CD4-positive, alpha-beta memory T cell (primary cell): ENCODE measurements around the gene HOXB9. TPM values are rescaled to one million over a fixed set of nuclear protein-coding genes. Genes with fewer than 3 reads are reported as not detected.
A peak's percentile ranks its signal among the peaks of the same experiment; 100 is the strongest.

Source experiments
- CTCF ChIA-PET: fragments of 350-600 bp; sonication (Branson Sonifier 250); formaldehyde crosslinking; loops from one replicate; lab custom pipeline; 2021; ENCODE audit warnings: inconsistent platforms; ENCODE audit not compliant: partially characterized antibody; lab: Charles Lee
- POLR2A ChIA-PET: fragments of 350-600 bp; sonication (Branson Sonifier 250); formaldehyde crosslinking; loops from one replicate; lab custom pipeline; 2021; ENCODE audit not compliant: partially characterized antibody; lab: Charles Lee
- DNase-seq, 5 donors: peaks; one replicate each; pipeline versions ENCODE4 v3.0.0 to v3.0.0-alpha.2; 2020 to 2022; ENCODE audit warnings: mixed read lengths in 1 of 5
- H3K27ac ChIP-seq: one replicate; pipeline ENCODE4 v1.7.0; 2013; ENCODE audit warnings: low read depth, low read length
- H3K27me3 ChIP-seq: 2 replicates; pipeline ENCODE4 v1.7.0; 2013; ENCODE audit warnings: mild to moderate bottlenecking, low read length, moderate library complexity; ENCODE audit not compliant: insufficient read depth
- H3K36me3 ChIP-seq: 2 replicates; pipeline ENCODE4 v1.7.0; 2013; ENCODE audit warnings: mild to moderate bottlenecking, low read length, moderate library complexity; ENCODE audit not compliant: insufficient read depth
- H3K4me1 ChIP-seq: 2 replicates; pipeline ENCODE4 v1.7.0; 2013; ENCODE audit warnings: mild to moderate bottlenecking, low read length, moderate library complexity; ENCODE audit not compliant: insufficient read depth
- H3K4me3 ChIP-seq, 2 donors: one replicate each; pipeline ENCODE4 v1.7.0; 2013; ENCODE audit warnings: low read length in 2 of 2, mild to moderate bottlenecking in 1 of 2
- H3K9me3 ChIP-seq, 2 donors: one replicate each; pipeline ENCODE4 v1.7.0; 2013; ENCODE audit warnings: low read length in 2 of 2, control low read depth in 1 of 2; ENCODE audit not compliant: control insufficient read depth in 1 of 2
- H3K27ac Mint-ChIP-seq, 7 donors: one replicate each; pipeline ENCODE4 v1.8.0; 2020 to 2021; ENCODE audit warnings: mixed read lengths in 7 of 7, mild to moderate bottlenecking in 6 of 7, inconsistent platforms in 3 of 7, moderate library complexity in 3 of 7
- H3K27me3 Mint-ChIP-seq, 2 donors: one replicate each; pipeline ENCODE4 v1.8.0; 2020 to 2021; ENCODE audit warnings: mixed read lengths in 2 of 2
- H3K36me3 Mint-ChIP-seq, 2 donors: one replicate each; pipeline ENCODE4 v1.8.0; 2020 to 2021; ENCODE audit warnings: mixed read lengths in 2 of 2, inconsistent platforms in 1 of 2, mild to moderate bottlenecking in 1 of 2
- H3K4me1 Mint-ChIP-seq, 4 donors: one replicate each; pipeline ENCODE4 v1.8.0; 2020 to 2021; ENCODE audit warnings: mixed read lengths in 4 of 4, mild to moderate bottlenecking in 1 of 4
- H3K4me3 Mint-ChIP-seq, 8 donors: one replicate each; pipeline ENCODE4 v1.8.0; 2020 to 2021; ENCODE audit warnings: mixed read lengths in 8 of 8, mild to moderate bottlenecking in 7 of 8, moderate library complexity in 6 of 8, inconsistent platforms in 3 of 8
- H3K9me3 Mint-ChIP-seq, 8 donors: one replicate each; pipeline ENCODE4 v1.8.0; 2020 to 2021; ENCODE audit warnings: mixed read lengths in 8 of 8, mild to moderate bottlenecking in 5 of 8, inconsistent platforms in 3 of 8, moderate library complexity in 1 of 8
- intact Hi-C: fragments of 100-400 bp; cut with micrococcal nuclease; formaldehyde crosslinking; loops from one replicate; pipeline ENCODE4 v1.15.1; 2023
- polyA plus RNA-seq, 2 donors: library from polyadenylated mRNA; unstranded; fragments of 300-500 nt; fragmentation: Illumina TruSeq; gene quantifications; one replicate each; pipeline ENCODE4 v1.2.3, GENCODE V29; 2021
- total RNA-seq, 2 experiments: library from RNA; stranded (reverse); gene quantifications; one replicate each; pipeline ENCODE4 v1.2.3, GENCODE V29; 2021

HOXB9 gene
- total and polyA plus RNA-seq, 4 experiments from 2014 or later: not detected

DNA sequence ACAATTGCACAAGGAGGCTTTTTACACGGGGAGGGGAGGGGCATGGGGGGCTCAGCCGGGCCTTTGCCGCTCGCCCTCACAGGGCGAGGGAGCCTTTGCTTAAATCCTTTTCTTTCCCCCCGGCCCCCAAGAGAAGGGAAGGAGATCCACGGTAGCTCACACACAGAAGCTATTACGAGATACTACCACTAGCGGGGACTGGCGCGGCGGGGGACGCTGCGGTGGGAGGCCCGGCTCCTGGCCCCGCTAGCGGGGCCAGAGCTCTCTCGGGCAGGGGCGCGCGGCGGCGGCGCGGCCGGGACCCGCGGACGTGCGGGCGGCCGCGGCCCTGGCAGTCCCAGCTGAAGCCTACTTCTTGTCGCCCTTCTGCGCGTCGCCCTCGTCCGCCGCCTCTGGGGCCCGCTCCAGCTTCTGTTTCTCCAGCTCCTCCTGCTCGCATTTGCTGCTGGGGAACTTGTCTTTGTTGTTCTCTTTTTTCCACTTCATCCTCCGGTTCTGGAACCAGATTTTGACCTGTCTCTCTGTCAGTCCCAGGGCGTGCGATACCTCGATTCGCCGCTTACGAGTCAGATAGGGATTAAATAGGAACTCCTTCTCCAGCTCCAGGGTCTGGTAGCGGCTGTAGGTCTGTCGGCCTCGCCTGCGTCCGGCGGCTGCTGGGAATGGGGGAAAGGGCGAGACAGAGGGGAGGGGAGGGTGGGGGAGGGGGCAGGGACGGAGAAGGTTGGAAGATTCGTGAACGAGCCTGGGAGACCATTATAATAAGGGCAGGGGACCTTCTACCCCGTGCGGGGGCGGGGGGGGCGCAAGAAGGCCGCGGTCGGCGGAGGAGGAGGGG lies 13.1 kb downstream of the HOXB9 start:
- Histone ChIP-seq H3K4me3 (peak overlapping the region; percentile 23 to 33), H3K9me3 (no peaks in the 10 kb centered on the region), H3K4me1 (peaks cover 58% of the 10 kb centered on the region), H3K27me3 (peaks cover 71% of the 10 kb centered on the region), H3K36me3 (no peaks in the 10 kb centered on the region), H3K27ac (no peak overlapping the region)
- CTCF ChIA-PET: interaction anchor here (0.6 to 3.9 kb wide), 13 partner anchors 10 to 588 kb away, joined by 3 to 16 read pairs (median 4); no protein-coding TSS in a partner anchor
- Mint-ChIP-seq H3K4me3 (peak overlapping the region; percentile 79 to 93 (median 84)), H3K9me3 (peaks cover 0 to 6% (median 0%) of the 10 kb centered on the region in 8 donors), H3K4me1 (peaks cover 27 to 67% (median 40%) of the 10 kb centered on the region in 4 donors), H3K27ac (peak overlapping the region in 3 of 7 donors; percentile 6 to 85 (median 43)), H3K36me3 (peaks cover 0 to 6% of the 10 kb centered on the region in 2 donors), H3K27me3 (peaks cover 42 to 69% of the 10 kb centered on the region in 2 donors)
- intact Hi-C loops: no loop called here
- POLR2A ChIA-PET: interaction anchor here (0.7 to 1.2 kb wide), 5 partner anchors 11 to 592 kb away, joined by 3 to 5 read pairs (median 3); no protein-coding TSS in a partner anchor
- peak in 4 of 5 donors; percentile 56 to 64 (median 57) for DNase-seq

DNA sequence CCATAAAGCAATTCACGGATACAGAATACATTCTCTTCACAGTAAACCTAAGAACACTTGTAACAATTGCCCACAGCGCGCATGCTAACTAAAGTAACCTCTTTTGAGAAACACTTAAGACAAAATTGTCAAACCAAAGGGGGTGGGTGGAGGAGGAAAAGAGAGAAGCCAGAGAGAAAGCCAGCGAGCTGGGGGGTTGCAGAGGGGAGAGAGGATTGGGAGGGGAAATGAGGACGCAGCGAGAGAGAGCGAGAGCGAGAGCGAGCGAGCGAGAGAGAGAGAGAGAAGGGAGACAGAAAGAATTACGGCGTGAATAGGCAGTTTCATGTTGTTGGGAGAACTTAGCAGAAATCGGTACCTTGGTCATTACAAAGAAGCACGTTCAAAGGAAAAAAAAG lies 13.7 kb downstream of the HOXB9 start:
- peaks cover 0 to 6% of the 10 kb centered on the region in 2 donors for H3K36me3 Mint-ChIP-seq
- intact Hi-C loops: no loop called here
- ChIA-PET CTCF (interaction anchor here (0.6 to 3.9 kb wide), 13 partner anchors 10 to 587 kb away, joined by 3 to 16 read pairs (median 4); no protein-coding TSS in a partner anchor), POLR2A (interaction anchor here (0.7 to 1.2 kb wide), 4 partner anchors 11 to 273 kb away, joined by 3 to 5 read pairs (median 4); no protein-coding TSS in a partner anchor)
- peak overlapping the region in 5 of 7 donors; percentile 1 to 85 (median 37) for H3K27ac Mint-ChIP-seq
- peaks cover 0 to 6% (median 0%) of the 10 kb centered on the region in 8 donors for H3K9me3 Mint-ChIP-seq
- H3K36me3 ChIP-seq: no peaks in the 10 kb centered on the region
- peaks cover 27 to 64% (median 39%) of the 10 kb centered on the region in 4 donors for H3K4me1 Mint-ChIP-seq
- peaks cover 52% of the 10 kb centered on the region for H3K4me1 ChIP-seq
- DNase-seq: peak in 1 of 5 donors; percentile 17
- no peaks in the 10 kb centered on the region for H3K9me3 ChIP-seq
- H3K4me3 ChIP-seq: peak overlapping the region; percentile 23 to 33
- peak overlapping the region; percentile 76 to 93 (median 82) for H3K4me3 Mint-ChIP-seq
- H3K27me3 Mint-ChIP-seq: peaks cover 42 to 70% of the 10 kb centered on the region in 2 donors
- no peak overlapping the region for H3K27ac ChIP-seq
- H3K27me3 ChIP-seq: peaks cover 65% of the 10 kb centered on the region

DNA sequence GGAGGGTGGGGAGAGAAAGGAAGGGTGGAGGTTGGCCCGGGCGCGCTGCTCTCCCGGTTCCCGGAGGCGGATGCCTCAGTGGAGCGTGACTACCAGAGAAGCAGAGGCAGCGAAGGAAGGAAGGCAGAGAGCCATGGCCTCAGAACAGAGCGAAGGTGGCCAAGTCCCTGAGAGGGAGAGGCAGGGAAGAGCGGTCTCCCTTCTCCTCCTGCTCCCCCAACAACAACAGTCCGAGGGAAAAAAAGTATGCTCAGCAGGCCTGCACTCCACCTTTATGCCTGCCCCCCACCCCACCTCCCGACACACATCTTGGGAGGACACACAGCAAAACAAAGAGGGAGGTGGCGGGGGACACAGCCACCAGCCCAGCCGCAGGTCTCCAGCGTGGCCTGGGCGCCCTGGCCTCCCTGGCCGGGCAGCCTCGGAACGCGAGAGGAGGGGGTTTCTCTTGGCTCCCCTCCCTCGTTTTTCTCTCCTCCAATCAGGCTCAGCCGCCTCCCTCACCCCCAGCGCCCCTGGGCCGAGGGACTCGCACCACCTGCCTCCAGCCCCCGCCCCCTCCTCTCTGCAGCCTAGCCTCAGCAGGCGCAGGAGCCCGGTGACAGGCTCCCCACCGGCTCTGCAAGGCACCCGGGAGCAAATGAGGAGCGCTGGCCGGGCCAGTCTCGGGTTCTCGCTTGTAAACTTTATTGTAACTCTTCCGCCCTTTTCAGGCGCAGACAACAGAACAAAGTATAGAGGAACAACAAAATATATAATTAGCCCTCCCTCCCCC lies 14.3 kb downstream of the HOXB9 start:
- Mint-ChIP-seq H3K36me3 (peaks cover 0 to 6% of the 10 kb centered on the region in 2 donors), H3K27ac (peak overlapping the region in 3 of 7 donors; percentile 42 to 69 (median 47)), H3K9me3 (peaks cover 0 to 6% (median 0%) of the 10 kb centered on the region in 8 donors), H3K4me3 (peak overlapping the region; percentile 86 to 93 (median 90)), H3K4me1 (peaks cover 23 to 58% (median 35%) of the 10 kb centered on the region in 4 donors), H3K27me3 (peaks cover 40 to 69% of the 10 kb centered on the region in 2 donors)
- no peaks in the 10 kb centered on the region for H3K9me3 ChIP-seq
- POLR2A ChIA-PET: no interaction called here
- H3K27me3 ChIP-seq: peaks cover 59% of the 10 kb centered on the region
- H3K4me1 ChIP-seq: peaks cover 51% of the 10 kb centered on the region
- DNase-seq: no peak
- H3K27ac ChIP-seq: no peak overlapping the region
- H3K4me3 ChIP-seq: peak overlapping the region in 1 of 2 donors; percentile 64
- intact Hi-C loops: loop anchor here (2.0 kb wide), 1 partner anchor 13 kb away; no protein-coding TSS in a partner anchor
- H3K36me3 ChIP-seq: no peaks in the 10 kb centered on the region
- CTCF ChIA-PET: no interaction called here

DNA sequence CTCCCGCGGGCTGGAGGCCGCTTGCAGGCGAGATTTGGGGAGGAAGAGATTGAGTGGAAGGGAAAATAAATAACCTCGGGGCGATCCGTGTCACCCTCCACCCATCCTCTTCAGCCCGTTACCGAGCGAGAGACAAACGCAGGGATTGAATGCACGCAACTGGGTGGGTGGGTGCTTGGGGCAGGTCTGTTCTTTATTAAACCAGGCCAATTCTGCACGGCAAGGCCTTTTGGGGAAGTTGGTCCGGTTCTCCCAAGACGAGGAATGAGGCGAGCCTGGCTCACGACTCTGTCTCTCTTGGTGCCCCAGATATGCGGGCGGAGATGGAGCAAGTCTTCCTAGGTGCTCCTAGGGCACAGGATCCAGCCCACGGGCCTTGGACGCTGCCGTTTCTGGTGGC lies 14.9 kb downstream of the HOXB9 start:
- H3K9me3 ChIP-seq: no peaks in the 10 kb centered on the region
- H3K27ac ChIP-seq: no peak overlapping the region
- no peak for DNase-seq
- no peaks in the 10 kb centered on the region for H3K36me3 ChIP-seq
- H3K27me3 ChIP-seq: peaks cover 53% of the 10 kb centered on the region
- CTCF ChIA-PET: no interaction called here
- Mint-ChIP-seq H3K4me3 (peak overlapping the region; percentile 86 to 93 (median 90)), H3K27me3 (peaks cover 39 to 69% of the 10 kb centered on the region in 2 donors), H3K9me3 (peaks cover 0 to 6% (median 0%) of the 10 kb centered on the region in 8 donors), H3K27ac (peak overlapping the region in 5 of 7 donors; percentile 13 to 93 (median 69)), H3K4me1 (peaks cover 23 to 55% (median 34%) of the 10 kb centered on the region in 4 donors), H3K36me3 (peaks cover 0 to 6% of the 10 kb centered on the region in 2 donors)
- peak overlapping the region; percentile 64 to 76 for H3K4me3 ChIP-seq
- peaks cover 51% of the 10 kb centered on the region for H3K4me1 ChIP-seq
- intact Hi-C loops: loop anchor here (2.0 kb wide), 1 partner anchor 14 kb away; no protein-coding TSS in a partner anchor
- POLR2A ChIA-PET: no interaction called here

DNA sequence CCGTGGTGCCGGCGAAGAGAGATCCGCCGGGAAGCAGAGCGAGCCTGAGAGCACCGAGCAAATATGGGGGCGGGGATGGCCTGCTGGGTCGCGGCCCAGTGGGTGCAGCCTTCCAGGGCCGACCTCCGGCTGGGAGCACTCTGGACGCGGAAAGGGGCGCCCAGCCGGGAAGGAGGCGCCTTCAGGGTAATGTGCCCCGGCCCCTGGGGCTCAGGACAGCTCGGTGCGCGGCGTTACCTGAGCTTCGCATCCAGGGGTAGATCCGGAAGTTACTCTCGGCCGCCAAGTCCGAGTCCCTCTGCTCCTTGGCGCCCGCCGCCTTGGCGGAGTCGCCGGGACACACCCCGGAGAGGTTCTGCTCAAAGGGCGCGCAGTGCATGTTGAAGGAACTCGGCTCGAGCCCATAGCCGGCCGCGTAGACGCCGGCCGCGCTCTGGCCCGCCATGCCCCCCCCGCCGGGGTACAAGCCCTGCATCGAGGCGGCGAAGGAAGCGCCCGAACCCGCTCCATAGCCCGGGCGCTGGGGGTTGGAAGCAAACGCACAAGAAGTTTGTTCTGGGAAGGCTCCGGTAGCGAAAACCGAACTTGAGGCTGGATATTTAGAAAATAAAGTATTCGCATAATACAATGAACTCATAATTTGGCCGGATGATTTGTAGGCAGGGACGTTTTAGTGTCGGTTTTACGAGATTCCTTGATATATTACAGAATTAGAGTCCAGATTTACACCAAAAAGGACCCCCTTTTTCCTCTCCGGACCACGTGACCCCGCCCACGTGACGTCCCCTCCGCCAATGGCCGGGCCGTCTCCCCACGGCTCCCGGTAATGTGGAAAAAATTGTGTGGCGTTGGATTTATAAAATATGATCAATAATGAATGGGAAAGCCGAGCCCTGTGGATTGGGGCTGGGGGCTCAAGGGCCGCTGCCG lies 15.6 kb downstream of the HOXB9 start, which contains the start of gene HOXB7:
HOXB7 (minus strand) TSS at position 736 of the 930 bp plus-strand sequence; CDS start at position 637, 99 bp downstream.
- peak in 2 of 5 donors; percentile 50 to 56 for DNase-seq
- Histone ChIP-seq H3K36me3 (no peaks in the 10 kb centered on the region), H3K27me3 (peaks cover 47% of the 10 kb centered on the region), H3K4me1 (peaks cover 51% of the 10 kb centered on the region), H3K4me3 (peak within 1 kb of the TSS; percentile 64 to 76), H3K27ac (no peak within 1 kb of the TSS), H3K9me3 (no peaks in the 10 kb centered on the region)
- Mint-ChIP-seq H3K9me3 (peaks cover 0 to 4% (median 0%) of the 10 kb centered on the region in 8 donors), H3K27ac (peak within 1 kb of the TSS in 6 of 7 donors; percentile 13 to 93 (median 69)), H3K4me1 (peaks cover 23 to 49% (median 34%) of the 10 kb centered on the region in 4 donors), H3K27me3 (peaks cover 35 to 65% of the 10 kb centered on the region in 2 donors), H3K4me3 (peak within 1 kb of the TSS; percentile 86 to 93 (median 90)), H3K36me3 (peaks cover 0 to 6% of the 10 kb centered on the region in 2 donors)
- intact Hi-C loops: loop anchor here (2.0 kb wide), 1 partner anchor 14 kb away; no protein-coding TSS in a partner anchor
- ChIA-PET POLR2A (interaction anchor here (0.7 to 1.1 kb wide), 2 partner anchors 69 to 640 kb away, joined by 3 to 5 read pairs; partner anchors contain the start of gene CDK5RAP3), CTCF (interaction anchor here (1.0 to 2.6 kb wide), 5 partner anchors 10 to 583 kb away, joined by 3 to 9 read pairs (median 3); partner anchors contain the start of gene HOXB5)
